Endodermal cell (in vitro differentiated cells): ENCODE measurements around the gene TSPAN11. TPM values are rescaled to one million over a fixed set of nuclear protein-coding genes. Genes with fewer than 3 reads are reported as not detected.
A peak's percentile ranks its signal among the peaks of the same experiment; 100 is the strongest.

Source experiments
- DNase-seq: peaks from one replicate; pipeline ENCODE4 v3.0.0-alpha.2; 2017
- H3K27ac ChIP-seq: 2 replicates; pipeline ENCODE4 v1.5.1; 2013; ENCODE audit warnings: mild to moderate bottlenecking, low read depth, low read length, moderate library complexity
- H3K27me3 ChIP-seq: 2 replicates; pipeline ENCODE4 v1.6.1; 2013; ENCODE audit warnings: mild to moderate bottlenecking, low read length, moderate library complexity; ENCODE audit not compliant: insufficient read depth, control insufficient read depth, poor library complexity, severe bottlenecking
- H3K36me3 ChIP-seq: 2 replicates; pipeline ENCODE4 v1.7.0; 2013; ENCODE audit warnings: mild to moderate bottlenecking, low read length, moderate library complexity; ENCODE audit not compliant: control insufficient read depth, insufficient read depth
- H3K4me1 ChIP-seq: one replicate; pipeline ENCODE4 v1.7.0; 2013; ENCODE audit warnings: low read length; ENCODE audit not compliant: control insufficient read depth, insufficient read depth
- H3K4me3 ChIP-seq: 2 replicates; pipeline ENCODE4 v1.5.1; 2013; ENCODE audit warnings: mild to moderate bottlenecking, low read length, moderate library complexity
- H3K9ac ChIP-seq: 2 replicates; pipeline ENCODE4 v1.6.1; 2013; ENCODE audit warnings: mild to moderate bottlenecking, low read length, moderate library complexity; ENCODE audit not compliant: poor library complexity, severe bottlenecking; ENCODE audit errors: extremely low read depth
- H3K9me3 ChIP-seq: 2 replicates; pipeline ENCODE4 v1.6.1; 2013; ENCODE audit warnings: mild to moderate bottlenecking, low read length, moderate library complexity; ENCODE audit not compliant: control insufficient read depth
- H3K27ac Mint-ChIP-seq: 2 replicates; pipeline ENCODE4 v1.8.0; 2020; ENCODE audit warnings: mixed read lengths
- H3K27me3 Mint-ChIP-seq: 2 replicates; pipeline ENCODE4 v1.8.0; 2021; ENCODE audit warnings: mild to moderate bottlenecking, mixed read lengths; ENCODE audit not compliant: insufficient read depth
- H3K36me3 Mint-ChIP-seq: 2 replicates; pipeline ENCODE4 v1.8.0; 2020; ENCODE audit warnings: low read depth, mixed read lengths
- H3K4me1 Mint-ChIP-seq: 2 replicates; pipeline ENCODE4 v1.8.0; 2020; ENCODE audit warnings: mixed read lengths
- H3K4me3 Mint-ChIP-seq: 2 replicates; pipeline ENCODE4 v1.8.0; 2020; ENCODE audit warnings: mild to moderate bottlenecking, moderate library complexity, mixed read lengths
- H3K9me3 Mint-ChIP-seq: 2 replicates; pipeline ENCODE4 v1.8.0; 2020; ENCODE audit warnings: mild to moderate bottlenecking, mixed read lengths
- WGBS, 2 experiments: methylation state at CpG; one replicate each; pipeline versions ENCODE4 v1.1.5 to v1.1.7; 2013; ENCODE audit warnings: missing lambda C conversion rate in 2 of 2, mixed read lengths in 1 of 2; ENCODE audit not compliant: insufficient coverage in 1 of 2, insufficient read length in 1 of 2; 5-methylcytosine and 5-hydroxymethylcytosine counted together
- total RNA-seq, 2 donors: library from RNA; stranded (reverse); fragmentation: NEBNext Ultra II Directional in 1 of 2; extraction: Animal tissue kit (Norgen Biotek cat#: 25700) in 1 of 2; gene quantifications; 2 replicates in 1 of 2; 3 replicates in 1 of 2; pipeline ENCODE4 v1.2.1, GENCODE V29; 2021
- TF ChIP-seq, protein P1 (sequence below): fragments of 200-600 bp; sonication (generic); conservative IDR thresholded peaks from 2 replicates; pipeline ENCODE4 v1.5.0; 2021; ENCODE audit warnings: antibody characterized with exemption, mild to moderate bottlenecking

The TSPAN11 gene
- total RNA-seq, 2 donors from 2014 or later, result 0.20 to 3.6 TPM

GRCh38 chr12:30925607-30926242 is 823 bp upstream of the TSPAN11 start:
- H3K4me3 ChIP-seq, result peak overlapping the region; percentile 73
- peak overlapping the region; percentile 44 for H3K9ac ChIP-seq
- TF ChIP-seq, protein P1, sequence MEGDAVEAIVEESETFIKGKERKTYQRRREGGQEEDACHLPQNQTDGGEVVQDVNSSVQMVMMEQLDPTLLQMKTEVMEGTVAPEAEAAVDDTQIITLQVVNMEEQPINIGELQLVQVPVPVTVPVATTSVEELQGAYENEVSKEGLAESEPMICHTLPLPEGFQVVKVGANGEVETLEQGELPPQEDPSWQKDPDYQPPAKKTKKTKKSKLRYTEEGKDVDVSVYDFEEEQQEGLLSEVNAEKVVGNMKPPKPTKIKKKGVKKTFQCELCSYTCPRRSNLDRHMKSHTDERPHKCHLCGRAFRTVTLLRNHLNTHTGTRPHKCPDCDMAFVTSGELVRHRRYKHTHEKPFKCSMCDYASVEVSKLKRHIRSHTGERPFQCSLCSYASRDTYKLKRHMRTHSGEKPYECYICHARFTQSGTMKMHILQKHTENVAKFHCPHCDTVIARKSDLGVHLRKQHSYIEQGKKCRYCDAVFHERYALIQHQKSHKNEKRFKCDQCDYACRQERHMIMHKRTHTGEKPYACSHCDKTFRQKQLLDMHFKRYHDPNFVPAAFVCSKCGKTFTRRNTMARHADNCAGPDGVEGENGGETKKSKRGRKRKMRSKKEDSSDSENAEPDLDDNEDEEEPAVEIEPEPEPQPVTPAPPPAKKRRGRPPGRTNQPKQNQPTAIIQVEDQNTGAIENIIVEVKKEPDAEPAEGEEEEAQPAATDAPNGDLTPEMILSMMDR, result no peak
- no peaks in the 10 kb centered on the region for H3K9me3 ChIP-seq
- peaks cover 15% of the 10 kb centered on the region for H3K4me1 Mint-ChIP-seq
- no peak for DNase-seq
- 43 to 61% methylated on average over 5 to 11 of the region's 11 CpGs for WGBS, 2 experiments
- H3K27ac ChIP-seq, result no peak overlapping the region
- no peaks in the 10 kb centered on the region for H3K4me1 ChIP-seq
- peaks cover 64% of the 10 kb centered on the region for H3K27me3 Mint-ChIP-seq
- H3K27ac Mint-ChIP-seq, result no peak overlapping the region
- peaks cover 54% of the 10 kb centered on the region for H3K27me3 ChIP-seq
- no peaks in the 10 kb centered on the region for H3K9me3 Mint-ChIP-seq
- H3K36me3 ChIP-seq, result no peaks in the 10 kb centered on the region
- no peaks in the 10 kb centered on the region for H3K36me3 Mint-ChIP-seq
- H3K4me3 Mint-ChIP-seq, result peak overlapping the region; percentile 51

- Histone ChIP-seq H3K27me3 (peaks cover 54% of the 10 kb centered on the region), H3K9me3 (no peaks in the 10 kb centered on the region), H3K4me1 (no peaks in the 10 kb centered on the region), H3K36me3 (no peaks in the 10 kb centered on the region), H3K27ac (peak overlapping the region; percentile 83), H3K9ac (no peak overlapping the region), H3K4me3 (peak overlapping the region; percentile 73)
- Mint-ChIP-seq H3K27me3 (peaks cover 64% of the 10 kb centered on the region), H3K4me3 (peak overlapping the region; percentile 51), H3K27ac (no peak overlapping the region), H3K36me3 (no peaks in the 10 kb centered on the region), H3K9me3 (no peaks in the 10 kb centered on the region), H3K4me1 (peaks cover 15% of the 10 kb centered on the region)
- TF ChIP-seq, protein P1, result no peak
- WGBS, 2 experiments, result 94 to 100% methylated on average over 2 to 7 of the region's 7 CpGs
- no peak for DNase-seq
Observed at GRCh38 chr12:30927222-30927611, 669 bp downstream of the TSPAN11 start.

- no peaks in the 10 kb centered on the region for H3K9me3 ChIP-seq
- H3K9me3 Mint-ChIP-seq, result no peaks in the 10 kb centered on the region
- no peak overlapping the region for H3K27ac Mint-ChIP-seq
- no peaks in the 10 kb centered on the region for H3K4me1 ChIP-seq
- peaks cover 58% of the 10 kb centered on the region for H3K27me3 Mint-ChIP-seq
- TF ChIP-seq, protein P1, result no peak
- H3K36me3 Mint-ChIP-seq, result no peaks in the 10 kb centered on the region
- no peak overlapping the region for H3K9ac ChIP-seq
- WGBS, 2 experiments, result 80 to 82% methylated on average over 8 to 12 of the region's 12 CpGs
- DNase-seq, result peak; percentile 45
- no peak overlapping the region for H3K4me3 Mint-ChIP-seq
- peaks cover 15% of the 10 kb centered on the region for H3K4me1 Mint-ChIP-seq
- H3K4me3 ChIP-seq, result no peak overlapping the region
- no peaks in the 10 kb centered on the region for H3K36me3 ChIP-seq
- H3K27me3 ChIP-seq, result peaks cover 54% of the 10 kb centered on the region
- H3K27ac ChIP-seq, result no peak overlapping the region
Observed at GRCh38 chr12:30928356-30929244, 2.1 kb downstream of the TSPAN11 start.
